ENCODE results near the gene PDE7B.

- TF ChIP-seq, protein P1, sequence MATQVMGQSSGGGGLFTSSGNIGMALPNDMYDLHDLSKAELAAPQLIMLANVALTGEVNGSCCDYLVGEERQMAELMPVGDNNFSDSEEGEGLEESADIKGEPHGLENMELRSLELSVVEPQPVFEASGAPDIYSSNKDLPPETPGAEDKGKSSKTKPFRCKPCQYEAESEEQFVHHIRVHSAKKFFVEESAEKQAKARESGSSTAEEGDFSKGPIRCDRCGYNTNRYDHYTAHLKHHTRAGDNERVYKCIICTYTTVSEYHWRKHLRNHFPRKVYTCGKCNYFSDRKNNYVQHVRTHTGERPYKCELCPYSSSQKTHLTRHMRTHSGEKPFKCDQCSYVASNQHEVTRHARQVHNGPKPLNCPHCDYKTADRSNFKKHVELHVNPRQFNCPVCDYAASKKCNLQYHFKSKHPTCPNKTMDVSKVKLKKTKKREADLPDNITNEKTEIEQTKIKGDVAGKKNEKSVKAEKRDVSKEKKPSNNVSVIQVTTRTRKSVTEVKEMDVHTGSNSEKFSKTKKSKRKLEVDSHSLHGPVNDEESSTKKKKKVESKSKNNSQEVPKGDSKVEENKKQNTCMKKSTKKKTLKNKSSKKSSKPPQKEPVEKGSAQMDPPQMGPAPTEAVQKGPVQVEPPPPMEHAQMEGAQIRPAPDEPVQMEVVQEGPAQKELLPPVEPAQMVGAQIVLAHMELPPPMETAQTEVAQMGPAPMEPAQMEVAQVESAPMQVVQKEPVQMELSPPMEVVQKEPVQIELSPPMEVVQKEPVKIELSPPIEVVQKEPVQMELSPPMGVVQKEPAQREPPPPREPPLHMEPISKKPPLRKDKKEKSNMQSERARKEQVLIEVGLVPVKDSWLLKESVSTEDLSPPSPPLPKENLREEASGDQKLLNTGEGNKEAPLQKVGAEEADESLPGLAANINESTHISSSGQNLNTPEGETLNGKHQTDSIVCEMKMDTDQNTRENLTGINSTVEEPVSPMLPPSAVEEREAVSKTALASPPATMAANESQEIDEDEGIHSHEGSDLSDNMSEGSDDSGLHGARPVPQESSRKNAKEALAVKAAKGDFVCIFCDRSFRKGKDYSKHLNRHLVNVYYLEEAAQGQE (IDR thresholded peaks at IDR 0.05; ENCODE audit: insufficient replicate concordance, low read depth), result no peak
- TF ChIP-seq, protein P2, sequence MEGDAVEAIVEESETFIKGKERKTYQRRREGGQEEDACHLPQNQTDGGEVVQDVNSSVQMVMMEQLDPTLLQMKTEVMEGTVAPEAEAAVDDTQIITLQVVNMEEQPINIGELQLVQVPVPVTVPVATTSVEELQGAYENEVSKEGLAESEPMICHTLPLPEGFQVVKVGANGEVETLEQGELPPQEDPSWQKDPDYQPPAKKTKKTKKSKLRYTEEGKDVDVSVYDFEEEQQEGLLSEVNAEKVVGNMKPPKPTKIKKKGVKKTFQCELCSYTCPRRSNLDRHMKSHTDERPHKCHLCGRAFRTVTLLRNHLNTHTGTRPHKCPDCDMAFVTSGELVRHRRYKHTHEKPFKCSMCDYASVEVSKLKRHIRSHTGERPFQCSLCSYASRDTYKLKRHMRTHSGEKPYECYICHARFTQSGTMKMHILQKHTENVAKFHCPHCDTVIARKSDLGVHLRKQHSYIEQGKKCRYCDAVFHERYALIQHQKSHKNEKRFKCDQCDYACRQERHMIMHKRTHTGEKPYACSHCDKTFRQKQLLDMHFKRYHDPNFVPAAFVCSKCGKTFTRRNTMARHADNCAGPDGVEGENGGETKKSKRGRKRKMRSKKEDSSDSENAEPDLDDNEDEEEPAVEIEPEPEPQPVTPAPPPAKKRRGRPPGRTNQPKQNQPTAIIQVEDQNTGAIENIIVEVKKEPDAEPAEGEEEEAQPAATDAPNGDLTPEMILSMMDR (IDR thresholded peaks at IDR 0.05; ENCODE audit: insufficient read depth, low read length), result no peak
Measured at GRCh38 chr6:136163260-136163659, 311.8 kb downstream of the PDE7B start.
